Suprapubic skin (tissue), 3 donors: ENCODE data around the gene LRIG1.

Experiments used
- EP300 ChIP-seq: sonication (generic); formaldehyde crosslinking; IDR thresholded peaks from one replicate; pipeline ENCODE4 v1.6.1; 2017; ENCODE audit warnings: antibody characterized with exemption
- TF ChIP-seq, protein P1 (sequence below), 2 donors: fragments of 200-600 bp in 1 of 2; fragments of 450-650 bp in 1 of 2; sonication (generic) in 1 of 2; IDR thresholded peaks; one replicate each; pipeline ENCODE4 v1.5.1; 2016 to 2019; ENCODE audit warnings: antibody characterized with exemption in 2 of 2, mild to moderate bottlenecking in 1 of 2, moderate library complexity in 1 of 2

DNA sequence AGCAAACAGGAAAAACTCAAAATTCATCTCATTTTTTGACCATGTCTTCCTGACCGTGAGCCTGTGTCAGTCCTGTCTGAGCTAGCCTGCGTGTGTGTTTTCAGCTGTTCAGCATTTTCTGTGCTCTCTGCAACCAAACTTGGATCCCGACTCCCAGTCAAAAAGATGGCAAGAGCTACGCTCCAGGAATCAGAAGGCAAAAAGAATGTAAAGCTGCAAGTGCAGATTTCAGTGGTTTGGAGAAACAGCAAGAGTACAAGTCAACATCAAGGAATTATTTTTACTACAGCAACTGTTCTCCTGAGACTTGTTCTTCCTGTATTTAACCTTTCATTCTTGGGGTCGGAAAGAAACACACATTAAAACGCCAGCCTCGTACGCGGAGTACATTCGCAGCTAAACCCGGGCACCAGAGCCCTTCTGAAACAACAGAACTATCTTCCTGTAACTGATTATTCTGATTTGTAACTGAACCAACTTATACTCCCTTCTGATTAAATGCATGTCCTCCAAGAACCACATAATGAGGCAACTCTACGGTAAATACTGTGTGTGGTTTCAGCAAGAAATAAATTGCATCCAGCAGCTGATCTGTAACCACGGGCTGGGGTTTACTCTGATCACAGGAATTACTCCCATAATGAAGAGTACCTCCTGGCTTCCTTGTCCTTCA, 107.4 kb downstream of the LRIG1 start:
- TF ChIP-seq, protein P1, sequence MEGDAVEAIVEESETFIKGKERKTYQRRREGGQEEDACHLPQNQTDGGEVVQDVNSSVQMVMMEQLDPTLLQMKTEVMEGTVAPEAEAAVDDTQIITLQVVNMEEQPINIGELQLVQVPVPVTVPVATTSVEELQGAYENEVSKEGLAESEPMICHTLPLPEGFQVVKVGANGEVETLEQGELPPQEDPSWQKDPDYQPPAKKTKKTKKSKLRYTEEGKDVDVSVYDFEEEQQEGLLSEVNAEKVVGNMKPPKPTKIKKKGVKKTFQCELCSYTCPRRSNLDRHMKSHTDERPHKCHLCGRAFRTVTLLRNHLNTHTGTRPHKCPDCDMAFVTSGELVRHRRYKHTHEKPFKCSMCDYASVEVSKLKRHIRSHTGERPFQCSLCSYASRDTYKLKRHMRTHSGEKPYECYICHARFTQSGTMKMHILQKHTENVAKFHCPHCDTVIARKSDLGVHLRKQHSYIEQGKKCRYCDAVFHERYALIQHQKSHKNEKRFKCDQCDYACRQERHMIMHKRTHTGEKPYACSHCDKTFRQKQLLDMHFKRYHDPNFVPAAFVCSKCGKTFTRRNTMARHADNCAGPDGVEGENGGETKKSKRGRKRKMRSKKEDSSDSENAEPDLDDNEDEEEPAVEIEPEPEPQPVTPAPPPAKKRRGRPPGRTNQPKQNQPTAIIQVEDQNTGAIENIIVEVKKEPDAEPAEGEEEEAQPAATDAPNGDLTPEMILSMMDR (IDR thresholded peaks at IDR 0.05): no peak
- TF ChIP-seq EP300: no peak
